Fibroblast of gingiva (primary cell): ENCODE measurements around the gene CD300LF.

Experiments used
- DNase-seq: peaks from one replicate; pipeline ENCODE4 v3.0.0-alpha.2; 2011; ENCODE audit warnings: low read depth

Gene CD300LF

DNA sequence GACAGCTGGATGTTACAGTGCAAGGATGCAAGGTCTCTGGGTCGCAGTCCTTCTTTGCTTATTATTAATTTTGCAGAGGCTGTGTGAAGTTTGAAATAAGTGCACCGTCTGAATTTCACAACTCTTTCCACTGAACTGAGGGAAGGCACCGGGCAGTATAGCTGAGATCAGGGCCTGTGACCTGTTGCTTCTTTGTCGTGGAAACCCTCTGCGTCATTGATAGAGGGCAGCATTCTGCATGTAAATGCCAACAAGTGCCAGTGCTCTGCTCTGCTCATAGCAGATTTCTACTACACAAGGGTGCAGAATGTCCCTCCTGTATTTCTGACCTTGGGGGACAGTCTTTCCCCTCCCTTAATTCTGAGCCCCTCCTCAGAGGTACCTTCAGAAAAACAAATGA is 26.0 kb downstream of the CD300LF start:
- DNase-seq: no peak

DNA sequence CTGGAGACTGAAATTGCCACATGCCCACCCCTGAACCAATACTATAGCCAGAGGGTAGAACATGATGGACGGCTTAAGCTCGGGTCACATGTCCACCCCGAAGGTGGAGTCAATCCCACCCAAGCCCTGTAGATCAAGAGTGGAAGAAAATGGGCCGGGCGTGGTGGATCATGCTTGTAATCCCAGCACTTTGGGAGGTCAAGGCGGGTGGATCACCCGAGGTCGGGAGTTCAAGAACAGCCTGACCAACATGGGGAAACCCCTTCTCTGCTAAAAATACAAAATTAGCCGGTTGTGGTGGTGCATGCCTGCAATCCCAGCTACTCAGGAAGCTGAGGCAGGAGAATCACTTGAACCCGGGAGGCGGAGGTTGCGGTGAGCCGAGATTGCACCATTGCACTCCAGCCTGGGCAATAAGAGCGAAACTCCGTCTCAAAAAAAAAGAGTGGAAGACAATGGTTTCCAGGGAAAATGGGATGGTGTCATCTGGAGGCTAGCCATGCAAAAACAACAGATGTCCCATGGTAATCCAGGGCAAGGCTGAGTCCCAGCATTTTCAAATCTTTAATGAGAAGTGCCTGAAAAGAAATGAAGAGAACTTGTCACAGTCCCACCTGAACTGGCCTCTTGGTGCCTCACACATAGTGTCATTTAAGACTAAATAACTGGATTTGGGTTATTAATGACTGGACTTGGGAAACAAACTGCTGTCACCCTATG is 30.1 kb downstream of the CD300LF start:
- DNase-seq: no peak

DNA sequence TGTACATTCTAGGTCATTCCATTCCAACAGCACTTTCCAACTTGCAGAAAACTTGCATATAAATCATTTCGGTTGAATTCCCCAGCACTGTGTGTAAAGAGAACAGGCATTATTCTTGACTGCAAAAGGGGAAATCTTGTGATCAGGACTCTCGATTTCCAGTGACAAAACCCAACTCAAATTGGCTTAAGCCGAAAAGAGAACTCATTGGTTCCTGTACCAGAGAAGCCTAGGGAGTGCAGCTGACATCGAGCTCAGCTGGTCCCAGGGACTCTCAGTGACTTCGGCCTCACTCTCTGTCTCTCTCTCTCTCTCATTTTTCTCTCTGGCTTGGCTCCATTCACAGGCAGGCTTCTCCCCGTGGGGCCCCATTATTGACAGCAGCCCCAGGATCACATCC is 30.7 kb downstream of the CD300LF start:
- DNase-seq: no peak

DNA sequence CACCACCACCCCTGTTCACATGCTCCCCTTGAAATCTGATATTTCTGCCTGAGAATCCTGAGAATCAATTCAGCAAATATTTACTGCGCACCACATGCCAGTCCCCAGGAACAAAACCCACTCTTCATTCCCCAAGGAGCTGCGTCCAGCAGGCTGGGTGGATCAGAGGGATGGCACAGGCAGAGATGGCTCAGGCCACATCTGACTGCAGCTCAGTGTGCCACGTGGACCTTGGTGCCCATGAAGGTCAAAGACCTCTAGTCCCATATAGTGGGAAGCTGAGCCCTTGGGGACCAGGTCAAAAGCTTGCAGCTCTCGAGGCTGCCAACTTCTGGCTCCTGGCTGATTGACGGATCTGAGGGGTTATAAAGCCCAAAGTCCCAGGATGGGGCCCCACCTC is 31.8 kb downstream of the CD300LF start:
- DNase-seq: no peak

DNA sequence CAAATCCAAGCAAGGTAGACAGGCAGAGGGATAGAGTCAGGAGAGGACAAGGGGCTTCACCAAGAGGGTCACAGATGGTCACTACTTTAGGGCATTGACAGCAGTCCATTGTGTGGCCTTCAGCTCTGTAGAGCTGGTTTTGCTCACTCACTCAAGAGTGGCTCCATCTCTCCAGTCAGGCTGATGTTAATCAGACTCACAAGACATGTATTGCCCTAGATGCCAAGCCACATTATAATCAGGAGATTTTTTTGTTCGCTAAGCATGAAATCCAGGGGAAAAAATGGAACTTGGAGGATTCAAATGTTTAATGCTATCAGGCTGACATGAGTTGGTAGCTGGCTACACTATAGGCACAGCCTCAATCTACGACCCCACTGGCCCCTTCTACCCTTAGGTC is 32.5 kb downstream of the CD300LF start:
- DNase-seq: no peak

DNA sequence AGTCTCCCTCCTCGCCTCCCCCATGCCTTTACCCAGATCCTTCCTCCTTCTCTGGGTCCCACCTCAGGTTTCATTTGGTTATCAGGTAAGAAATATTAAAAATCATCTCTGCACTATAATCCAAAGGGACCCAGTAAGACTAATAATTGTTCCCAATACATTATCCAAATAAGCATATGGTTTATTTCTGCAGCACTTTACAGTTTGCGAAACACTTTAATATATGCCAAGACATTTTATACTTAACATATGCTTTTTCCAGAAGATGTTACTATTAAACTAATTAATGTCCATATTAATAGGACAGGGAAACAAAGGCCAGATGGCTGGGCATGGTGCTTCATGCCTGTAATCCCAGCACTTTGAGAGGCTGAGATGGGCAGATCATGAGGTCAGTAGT is 33.3 kb downstream of the CD300LF start:
- no peak for DNase-seq

DNA sequence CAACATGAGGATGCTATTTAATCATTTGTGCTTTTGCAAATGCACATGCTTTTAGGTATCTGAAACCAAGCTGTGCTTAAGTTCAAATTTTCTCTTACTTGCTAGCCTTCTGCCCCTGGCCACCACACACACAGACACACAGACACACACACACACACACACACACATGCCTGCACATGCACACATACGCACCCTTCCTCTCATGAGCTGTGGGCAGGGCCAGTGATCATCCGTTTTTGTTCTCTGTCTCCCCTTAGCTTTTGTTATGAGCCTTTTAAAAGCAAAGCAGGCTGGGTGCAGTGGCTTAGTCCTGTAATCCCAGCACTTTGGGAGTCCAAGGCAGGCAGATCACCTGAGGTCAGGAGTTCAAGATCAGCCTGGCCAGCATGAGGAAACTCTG is 34.2 kb downstream of the CD300LF start:
- DNase-seq: no peak

DNA sequence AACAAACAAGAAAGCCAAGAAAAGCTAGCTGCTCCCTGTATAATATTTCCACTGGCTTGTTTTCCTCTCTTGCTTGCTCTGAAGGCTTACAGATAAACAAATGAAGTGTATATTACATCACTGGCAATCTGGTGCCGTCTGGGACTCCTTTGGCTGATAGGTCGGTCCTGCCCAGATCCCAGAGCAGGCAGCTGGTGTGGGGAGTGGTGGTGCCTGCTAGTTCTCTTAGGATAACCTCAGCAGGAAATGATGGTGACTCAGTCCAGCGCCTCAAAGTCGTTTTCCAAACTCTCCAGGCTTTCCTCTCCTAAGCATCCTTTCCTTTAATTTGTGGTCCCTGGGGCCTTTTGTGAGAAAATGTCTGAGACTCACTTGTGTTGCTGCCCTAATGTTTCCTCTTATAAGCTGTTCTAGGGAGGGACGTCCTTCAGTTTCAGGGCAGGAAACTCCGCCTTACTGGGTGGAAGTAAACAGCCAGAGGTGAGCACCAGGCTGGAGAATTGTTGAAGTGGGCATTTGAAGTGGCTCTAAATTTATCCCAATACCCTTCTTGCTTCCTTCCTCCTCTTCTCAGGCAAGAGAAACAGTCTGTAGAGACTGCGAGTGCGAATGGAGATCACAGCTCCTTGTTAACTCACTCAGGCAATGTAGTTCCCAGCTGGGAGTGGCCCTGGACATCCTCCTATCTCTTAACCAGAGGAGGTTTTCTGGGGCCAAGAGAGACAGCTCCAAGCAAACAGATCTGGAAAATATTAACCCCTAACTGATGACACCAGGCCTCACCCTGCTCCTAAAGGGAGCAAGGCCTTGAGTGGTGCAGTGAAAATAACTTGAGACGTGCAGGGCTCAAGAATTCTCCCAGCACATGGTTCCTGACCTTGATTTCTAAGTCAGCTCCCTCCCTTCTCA is 34.9 kb downstream of the CD300LF start:
- no peak for DNase-seq

DNA sequence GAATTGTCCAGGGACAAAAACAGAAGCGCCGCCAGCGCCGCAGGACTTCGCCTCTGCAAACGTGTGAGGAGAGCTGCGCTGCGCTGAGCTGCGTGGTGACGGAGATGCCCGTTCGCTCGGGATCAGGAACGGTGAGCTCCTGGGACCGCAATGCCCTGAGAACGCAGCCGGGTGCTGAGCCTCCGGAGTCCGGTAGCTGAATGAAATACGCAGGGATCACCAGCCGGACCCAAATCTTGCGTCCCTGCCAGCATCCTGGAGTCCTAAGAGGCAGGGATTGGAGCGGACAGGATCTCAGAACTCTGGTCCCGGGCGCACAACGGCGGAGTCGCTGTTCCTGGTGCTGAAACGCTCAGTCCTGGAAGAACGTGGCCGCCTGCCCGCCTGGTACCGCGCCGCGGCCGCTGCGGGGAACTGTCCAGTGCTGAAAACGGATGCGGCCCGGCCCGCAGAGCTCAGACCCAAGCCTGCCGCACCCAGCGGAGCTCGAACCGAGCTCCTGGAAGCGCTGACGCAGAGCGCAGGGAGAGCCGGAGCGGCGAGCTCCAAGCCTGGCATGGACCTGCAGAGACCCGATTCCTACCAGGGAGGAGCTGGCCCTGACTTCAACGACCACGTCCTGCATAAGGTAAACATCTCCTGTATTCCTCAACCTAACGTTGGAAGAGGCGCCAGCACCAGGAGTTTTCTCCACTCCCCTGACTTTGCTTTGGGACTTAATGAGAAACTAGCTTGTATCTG is 41.5 kb downstream of the CD300LF start:
- peak; percentile 40 for DNase-seq

DNA sequence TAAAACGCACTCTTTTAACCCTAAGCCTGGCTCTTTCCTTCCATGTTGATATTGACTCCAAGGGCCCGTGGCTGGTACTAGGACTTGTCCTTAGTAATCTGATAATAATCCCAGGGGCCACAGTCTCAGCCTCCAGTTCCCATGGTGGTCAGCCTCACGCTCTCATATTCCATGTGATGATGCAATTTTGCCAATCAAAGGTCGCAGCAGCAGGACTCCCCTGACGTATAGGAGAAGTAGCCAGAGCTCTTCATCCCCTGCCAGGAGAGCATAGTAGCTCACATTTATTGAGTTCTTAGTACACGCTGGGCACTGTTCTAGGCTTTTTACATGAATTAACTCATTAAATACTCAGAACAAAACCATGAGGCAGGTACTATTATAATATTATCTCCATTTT is 42.4 kb downstream of the CD300LF start:
- DNase-seq: no peak

DNA sequence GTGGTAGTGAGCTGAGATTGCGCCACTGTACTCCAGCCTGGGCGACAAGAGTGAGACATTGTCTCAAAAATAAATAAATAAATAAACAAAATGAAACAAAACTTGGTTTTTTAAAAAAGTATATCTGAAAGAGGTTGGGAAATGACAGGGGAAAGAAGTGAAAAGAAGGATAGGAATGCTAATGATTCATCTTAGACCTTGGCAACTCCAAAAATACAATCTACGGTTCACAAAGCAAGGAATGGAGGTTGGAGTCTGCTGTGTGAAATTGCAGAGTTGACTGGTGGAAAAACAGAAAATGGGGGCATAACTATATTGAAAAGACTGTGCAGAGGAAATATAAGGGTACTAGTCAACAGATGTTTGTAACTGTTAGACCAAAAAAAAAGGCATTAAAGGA is 49.2 kb downstream of the CD300LF start:
- no peak for DNase-seq

DNA sequence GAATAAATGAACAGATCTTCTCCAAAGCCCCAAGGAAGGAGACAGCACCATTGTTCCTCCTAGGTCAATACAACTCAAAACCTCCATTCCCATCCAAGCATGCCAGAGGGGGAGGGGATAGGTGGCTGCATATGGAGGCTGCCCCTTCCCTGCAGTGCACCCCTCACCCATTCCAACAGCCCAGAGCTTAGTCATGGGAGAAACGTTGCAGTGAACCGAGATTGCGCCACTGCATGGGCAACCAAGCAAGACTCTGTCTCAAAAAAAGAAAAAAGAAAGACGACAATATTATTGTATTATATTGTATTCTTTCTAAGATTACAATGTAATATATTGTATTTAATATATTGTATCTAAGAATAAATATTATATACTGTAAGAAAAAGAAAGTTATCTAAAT is 52.8 kb downstream of the CD300LF start:
- DNase-seq: no peak

DNA sequence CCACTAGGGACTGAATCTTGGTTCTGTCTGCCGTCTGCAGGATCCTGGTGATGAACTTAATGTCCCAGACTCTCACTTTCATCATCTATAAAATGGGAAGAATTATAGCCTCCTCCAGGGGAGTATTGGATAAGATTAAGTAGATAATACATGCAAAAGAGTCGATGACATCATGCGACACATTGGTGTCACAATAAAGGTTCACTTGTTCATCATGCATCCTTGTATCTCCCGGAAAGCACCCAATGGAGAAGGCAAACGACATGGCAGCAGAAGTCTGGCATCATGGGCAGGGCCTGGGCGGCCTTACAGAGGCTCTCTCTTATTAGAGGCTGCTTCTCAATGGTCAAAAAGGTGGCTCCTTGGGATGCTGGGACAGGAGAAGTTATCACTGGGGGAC is 54.1 kb downstream of the CD300LF start:
- DNase-seq: no peak

DNA sequence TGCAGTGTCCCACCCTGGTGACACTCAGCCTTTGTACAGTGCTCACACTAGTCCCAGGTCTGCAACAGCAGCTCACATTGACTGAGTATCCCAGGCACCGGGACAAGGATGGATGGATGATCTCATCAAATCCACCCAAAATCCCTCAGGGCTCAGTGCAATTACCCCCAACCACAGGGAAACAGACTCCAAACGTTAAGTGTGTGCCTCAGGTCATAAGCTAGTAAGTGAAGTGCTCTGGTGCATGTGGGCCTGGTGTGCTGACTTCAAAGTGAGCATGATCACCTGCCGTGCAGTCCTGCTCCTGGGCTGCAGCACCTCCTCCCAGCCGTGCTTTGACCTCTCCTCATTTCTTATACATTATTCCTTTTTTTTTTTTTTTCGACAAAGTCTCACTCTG is 58.0 kb downstream of the CD300LF start:
- DNase-seq: no peak

DNA sequence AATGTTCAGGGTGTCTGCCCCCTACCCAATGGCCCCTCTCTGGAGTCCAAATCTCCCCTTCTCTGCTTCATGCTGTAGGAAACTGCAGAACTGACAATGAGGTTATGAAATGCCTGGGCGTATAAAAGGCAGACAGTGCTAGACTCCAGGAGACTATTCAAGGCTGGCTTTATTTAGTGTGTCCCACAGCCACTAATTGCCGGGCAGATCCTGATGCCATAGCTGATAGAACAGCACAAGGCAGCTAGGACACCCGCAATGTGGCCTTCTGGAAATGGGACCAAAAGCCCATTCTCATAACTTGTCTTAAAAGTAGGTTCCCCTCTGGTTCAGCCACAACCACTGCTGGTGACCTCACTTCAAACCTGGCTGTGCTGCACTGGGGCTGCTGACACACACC is 60.7 kb downstream of the CD300LF start:
- DNase-seq: no peak

DNA sequence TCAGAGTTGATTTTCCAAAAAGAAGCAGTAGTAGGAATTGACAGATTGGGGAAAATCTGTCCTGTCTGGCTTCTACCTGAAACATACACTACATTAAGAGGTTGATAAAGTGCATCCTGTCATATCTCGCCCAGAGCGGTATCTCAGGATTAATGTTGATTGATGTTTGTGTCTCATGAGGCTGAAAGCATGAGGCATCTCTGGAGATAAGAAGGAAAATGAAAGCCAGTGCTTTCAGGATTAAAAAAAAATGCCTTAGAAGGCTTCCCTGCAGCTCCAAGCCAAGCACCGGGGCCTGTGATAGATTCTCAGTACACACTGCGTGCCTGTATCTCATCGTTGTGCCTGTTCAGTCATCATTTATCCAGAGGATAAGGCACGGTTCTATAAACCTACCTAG is 62.8 kb downstream of the CD300LF start:
- DNase-seq: no peak

DNA sequence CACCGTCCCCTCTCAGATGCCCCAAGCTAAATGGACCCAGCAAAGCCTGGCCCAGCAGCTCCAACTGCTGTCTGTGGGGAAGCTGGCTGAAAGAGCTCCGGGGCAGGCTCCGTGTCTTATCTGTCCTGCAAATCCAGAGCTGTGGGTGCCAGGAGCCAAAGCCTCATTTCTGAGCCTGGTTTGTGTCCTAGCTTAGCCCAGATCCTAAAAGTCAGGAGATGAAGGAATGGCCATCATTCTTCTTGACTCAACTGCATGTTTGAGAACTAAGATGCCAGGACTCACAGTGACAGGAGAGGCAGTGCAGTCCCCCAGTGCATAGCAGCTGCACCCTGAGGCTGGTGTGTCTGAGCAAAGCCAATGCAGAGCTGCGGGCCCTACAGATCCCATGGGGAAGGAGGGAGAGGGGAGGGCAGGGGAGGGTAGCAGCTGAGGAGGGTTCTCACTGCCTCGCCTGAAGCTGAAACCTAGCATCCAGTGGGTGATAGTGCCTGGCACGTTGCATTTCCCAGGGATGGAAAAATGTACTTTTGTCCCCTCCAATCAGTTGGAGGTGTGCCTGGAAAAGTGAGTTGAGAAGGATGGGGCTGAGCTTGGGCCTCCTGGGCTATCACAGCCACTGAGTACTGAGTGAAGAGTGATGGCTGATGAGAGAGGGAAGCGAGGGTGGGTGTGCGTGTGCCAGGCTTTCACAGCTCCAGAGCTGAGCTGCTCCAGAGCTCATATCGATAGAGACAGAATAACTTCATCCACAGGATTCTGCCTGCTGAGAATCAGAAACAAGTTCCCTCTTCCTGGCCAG is 64.7 kb downstream of the CD300LF start:
- DNase-seq: no peak

DNA sequence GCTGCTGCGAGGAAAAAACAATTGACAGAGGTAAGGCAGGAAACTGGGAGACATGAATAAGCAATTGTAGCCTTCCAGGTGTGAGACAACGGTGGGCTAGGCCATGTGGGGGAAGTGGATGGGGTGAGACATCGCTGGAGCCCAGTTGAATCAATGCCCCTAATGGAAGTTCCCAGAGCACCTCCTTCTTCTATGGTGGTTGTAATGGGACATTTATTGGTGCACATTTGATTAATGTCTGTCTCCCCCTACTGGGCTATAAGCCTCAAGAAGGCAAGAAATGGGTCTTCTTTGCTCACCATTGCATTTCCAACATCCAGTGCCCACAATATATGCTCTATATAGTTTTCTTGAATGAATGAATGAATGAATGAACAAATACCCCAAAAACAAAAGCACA is 66.5 kb downstream of the CD300LF start:
- DNase-seq: no peak

DNA sequence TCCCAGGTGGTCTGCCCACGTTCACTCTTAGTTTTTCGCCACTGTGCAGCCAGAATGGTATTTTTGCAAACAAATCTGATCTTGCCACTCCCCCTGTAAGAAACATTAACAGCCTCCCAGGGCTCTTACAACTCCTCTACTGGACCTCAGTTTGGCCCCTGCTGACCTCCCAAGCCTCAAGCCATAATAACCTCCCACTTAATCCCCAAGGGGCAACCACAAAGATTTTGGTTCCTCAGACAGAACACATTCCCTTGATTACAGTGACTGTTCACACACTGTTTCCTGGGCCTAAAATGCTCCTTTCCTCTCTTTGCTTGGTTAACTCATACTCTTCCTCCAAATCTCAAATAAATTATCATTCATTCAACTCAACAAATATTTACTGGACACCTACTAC is 67.7 kb downstream of the CD300LF start:
- DNase-seq: no peak

DNA sequence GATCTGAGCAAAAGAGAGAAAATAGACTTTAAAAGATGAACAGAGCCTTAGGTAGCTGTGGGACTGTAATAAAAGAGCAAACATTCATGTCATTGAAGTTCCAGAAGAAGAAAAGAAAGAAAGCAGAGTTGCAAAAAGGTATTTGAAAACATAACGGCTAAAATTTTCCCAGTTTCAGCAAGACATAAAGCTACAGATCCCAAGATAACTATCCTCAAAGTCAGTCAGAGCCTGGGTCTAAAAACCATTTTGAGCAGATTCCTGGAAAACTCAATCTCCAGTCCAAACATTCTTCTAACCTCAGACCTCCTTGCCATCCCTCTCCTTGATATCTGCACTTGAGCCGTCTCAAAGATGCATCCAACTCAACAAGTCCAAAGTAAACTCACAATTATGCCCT is 68.3 kb downstream of the CD300LF start:
- no peak for DNase-seq
